ENCODE measurements around the gene OSBPL9. TPM values are rescaled to one million over a fixed set of nuclear protein-coding genes. Genes with fewer than 3 reads are reported as not detected.
A peak's percentile ranks its signal among the peaks of the same experiment; 100 is the strongest.

The OSBPL9 gene
- total and polyA plus RNA-seq, 10 of the 15 experiments (the other 5 are each of a cell fraction or from before 2014, with no cell fraction given) = 25.9 to 156 (median 108) TPM

DNA sequence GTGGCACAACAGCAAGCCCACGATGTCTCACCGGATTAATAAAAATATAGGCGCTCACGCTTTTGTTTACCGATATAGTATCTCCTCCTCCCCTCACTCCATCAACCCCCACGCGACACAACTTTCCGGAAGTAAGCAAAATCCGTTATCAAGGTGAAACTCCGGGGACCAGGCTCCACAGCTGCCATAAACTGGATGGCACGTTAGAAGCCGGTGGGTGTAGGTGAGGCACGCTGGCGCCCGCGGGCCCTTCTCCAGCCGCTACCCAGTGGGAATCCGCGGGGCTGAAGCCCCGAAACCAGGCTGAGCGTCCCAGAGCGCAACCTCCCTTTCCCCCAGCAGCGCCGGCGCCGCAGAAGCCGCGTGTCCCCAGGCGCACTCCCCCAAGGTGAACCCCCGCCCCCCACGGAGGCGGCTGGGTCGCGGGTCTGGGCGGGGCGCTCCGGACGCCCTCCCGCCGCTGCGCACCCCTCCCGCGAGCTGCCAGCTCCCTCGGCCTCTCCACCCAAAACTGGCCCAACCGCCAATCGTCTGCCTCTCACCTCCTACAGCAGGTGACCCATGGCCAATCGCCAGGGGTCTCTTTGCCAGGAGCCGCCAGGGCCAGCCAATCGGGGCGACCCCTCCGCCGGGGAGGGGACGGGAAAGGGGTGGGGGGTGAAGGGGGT lies 112.4 kb downstream of the OSBPL9 start:
- Histone ChIP-seq H3K9me3 (replicated peaks; ENCODE audit: control insufficient read depth, insufficient read depth, low read length) (no peaks in the 10 kb centered on the region), H3K27ac (ENCODE audit: control insufficient read depth, insufficient read depth) (peak overlapping the region; percentile 95), H3K27me3 (replicated peaks in 1 of 2; ENCODE audit: control insufficient read depth in 2 of 2, insufficient read depth in 2 of 2, low read length in 1 of 2) (no peaks in the 10 kb centered on the region), H3K4me3 (peak overlapping the region; percentile 88), H4K20me1 (ENCODE audit: control insufficient read depth, insufficient read depth) (no peaks in the 10 kb centered on the region), H3K4me1 (ENCODE audit: control insufficient read depth, insufficient read depth, low read length) (peaks cover 26% of the 10 kb centered on the region), H3K36me3 (ENCODE audit: control insufficient read depth in 2 of 2, insufficient read depth in 2 of 2, low read length in 1 of 2) (no peaks in the 10 kb centered on the region), H3K79me2 (ENCODE audit: control insufficient read depth, insufficient read depth, low read length) (peaks cover 61% of the 10 kb centered on the region), H2AFZ (ENCODE audit: control insufficient read depth, low read depth, low read length) (peak overlapping the region; percentile 85), H3K9ac (ENCODE audit: control insufficient read depth, insufficient read depth, low read length) (peak overlapping the region; percentile 78), H3K4me2 (ENCODE audit: control insufficient read depth, insufficient read depth) (peak overlapping the region; percentile 81)
- FAIRE-seq (peak; percentile 86), DNase-seq (ENCODE audit: low read depth, low spot score) (peak; percentile 87), ATAC-seq (peak; percentile 91)
- intact Hi-C loops (cut with micrococcal nuclease; ENCODE audit: unreplicated experiment) (loop anchor here (5.0 kb wide), 1 partner anchor 52 kb away; no protein-coding TSS in a partner anchor), in situ Hi-C loops (cut with MboI) (no loop called here)
- ChIA-PET POLR2A (interaction anchor here (0.6 to 10.0 kb wide), 13 partner anchors 8 to 327 kb away, joined by 3 to 99 read pairs (median 3); partner anchors contain the start of gene BTF3L4), CTCF (interaction anchor here (4.7 kb wide), 1 partner anchor 39 kb away, joined by 27 read pairs; no protein-coding TSS in a partner anchor), SMC1A (ENCODE audit: uncharacterized antibody, unreplicated experiment) (interaction anchor here (0.6 to 11.5 kb wide), 7 partner anchors 12 to 224 kb away, joined by 3 to 154 read pairs (median 4); no protein-coding TSS in a partner anchor), RAD21 (ENCODE audit: unreplicated experiment) (interaction anchor here (0.6 to 4.2 kb wide), 8 partner anchors 9 to 213 kb away, joined by 3 to 50 read pairs (median 3); no protein-coding TSS in a partner anchor)
- no TSS peak for BruUV-seq (replicated peaks)
- WGBS (ENCODE audit: insufficient coverage, insufficient replicate concordance, low lambda C conversion rate, missing lambda C conversion rate) = under 1% methylated on average over 45 of the region's 53 CpGs
- TF ChIP-seq MTA2 (IDR thresholded peaks at IDR 0.05; ENCODE audit: low read depth) (no peak; the same call in 1 of the 2 replicates), EGR1 (IDR thresholded peaks at IDR 0.05; ENCODE audit: borderline replicate concordance in 1 of 2, low read depth in 2 of 2, low read length in 2 of 2) (peak in 1 of 2 experiments; percentile 71; a peak in 1 of 3 replicates), RAD21 (IDR thresholded peaks at IDR 0.05; ENCODE audit: insufficient read depth, low read depth, low read length) (no peak), POLR2A (IDR thresholded peaks at IDR 0.05; ENCODE audit: low read depth, low read length) (peak; percentile 94), STAT3 (IDR thresholded peaks at IDR 0.05; ENCODE audit: low read depth, low read length) (no peak), NFIC (IDR thresholded peaks at IDR 0.05; ENCODE audit: low read depth, low read length) (no peak), ZNF24 (IDR thresholded peaks at IDR 0.05) (0 out of 2 replicates have a peak, but pooled peaks have one; percentile 4), SREBF1 (IDR thresholded peaks at IDR 0.05; ENCODE audit: low read length) (no peak), TCF7 (IDR thresholded peaks at IDR 0.05; ENCODE audit: borderline replicate concordance) (no peak), TARDBP (IDR thresholded peaks at IDR 0.05; ENCODE audit: borderline replicate concordance) (no peak), ZSCAN29 (IDR thresholded peaks at IDR 0.05) (peak; percentile 18; the same call in 1 of the 2 replicates), BMI1 (IDR thresholded peaks at IDR 0.05; ENCODE audit: borderline replicate concordance) (no peak), HDAC2 (IDR thresholded peaks at IDR 0.05) (no peak), EZH2 (IDR thresholded peaks at IDR 0.05; ENCODE audit: borderline replicate concordance, control insufficient read depth, low read depth, low read length) (no peak), YBX1 (IDR thresholded peaks at IDR 0.05) (no peak), SMAD5 (IDR thresholded peaks at IDR 0.05; ENCODE audit: low read depth) (peak; percentile 80; the same call in 1 of the 2 replicates)
- TF ChIP-seq, protein P1, sequence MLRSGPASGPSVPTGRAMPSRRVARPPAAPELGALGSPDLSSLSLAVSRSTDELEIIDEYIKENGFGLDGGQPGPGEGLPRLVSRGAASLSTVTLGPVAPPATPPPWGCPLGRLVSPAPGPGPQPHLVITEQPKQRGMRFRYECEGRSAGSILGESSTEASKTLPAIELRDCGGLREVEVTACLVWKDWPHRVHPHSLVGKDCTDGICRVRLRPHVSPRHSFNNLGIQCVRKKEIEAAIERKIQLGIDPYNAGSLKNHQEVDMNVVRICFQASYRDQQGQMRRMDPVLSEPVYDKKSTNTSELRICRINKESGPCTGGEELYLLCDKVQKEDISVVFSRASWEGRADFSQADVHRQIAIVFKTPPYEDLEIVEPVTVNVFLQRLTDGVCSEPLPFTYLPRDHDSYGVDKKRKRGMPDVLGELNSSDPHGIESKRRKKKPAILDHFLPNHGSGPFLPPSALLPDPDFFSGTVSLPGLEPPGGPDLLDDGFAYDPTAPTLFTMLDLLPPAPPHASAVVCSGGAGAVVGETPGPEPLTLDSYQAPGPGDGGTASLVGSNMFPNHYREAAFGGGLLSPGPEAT (IDR thresholded peaks at IDR 0.05; ENCODE audit: low read depth) = peak; percentile 16; the same call in 1 of the 2 replicates
- TF ChIP-seq, protein P2, sequence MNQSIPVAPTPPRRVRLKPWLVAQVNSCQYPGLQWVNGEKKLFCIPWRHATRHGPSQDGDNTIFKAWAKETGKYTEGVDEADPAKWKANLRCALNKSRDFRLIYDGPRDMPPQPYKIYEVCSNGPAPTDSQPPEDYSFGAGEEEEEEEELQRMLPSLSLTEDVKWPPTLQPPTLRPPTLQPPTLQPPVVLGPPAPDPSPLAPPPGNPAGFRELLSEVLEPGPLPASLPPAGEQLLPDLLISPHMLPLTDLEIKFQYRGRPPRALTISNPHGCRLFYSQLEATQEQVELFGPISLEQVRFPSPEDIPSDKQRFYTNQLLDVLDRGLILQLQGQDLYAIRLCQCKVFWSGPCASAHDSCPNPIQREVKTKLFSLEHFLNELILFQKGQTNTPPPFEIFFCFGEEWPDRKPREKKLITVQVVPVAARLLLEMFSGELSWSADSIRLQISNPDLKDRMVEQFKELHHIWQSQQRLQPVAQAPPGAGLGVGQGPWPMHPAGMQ (IDR thresholded peaks at IDR 0.05; ENCODE audit: borderline replicate concordance) = no peak
- TF ChIP-seq, protein P3, sequence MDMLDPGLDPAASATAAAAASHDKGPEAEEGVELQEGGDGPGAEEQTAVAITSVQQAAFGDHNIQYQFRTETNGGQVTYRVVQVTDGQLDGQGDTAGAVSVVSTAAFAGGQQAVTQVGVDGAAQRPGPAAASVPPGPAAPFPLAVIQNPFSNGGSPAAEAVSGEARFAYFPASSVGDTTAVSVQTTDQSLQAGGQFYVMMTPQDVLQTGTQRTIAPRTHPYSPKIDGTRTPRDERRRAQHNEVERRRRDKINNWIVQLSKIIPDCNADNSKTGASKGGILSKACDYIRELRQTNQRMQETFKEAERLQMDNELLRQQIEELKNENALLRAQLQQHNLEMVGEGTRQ (IDR thresholded peaks at IDR 0.05; ENCODE audit: borderline replicate concordance, low read depth, low read length) = peak; percentile 64
- TF ChIP-seq, protein P4, sequence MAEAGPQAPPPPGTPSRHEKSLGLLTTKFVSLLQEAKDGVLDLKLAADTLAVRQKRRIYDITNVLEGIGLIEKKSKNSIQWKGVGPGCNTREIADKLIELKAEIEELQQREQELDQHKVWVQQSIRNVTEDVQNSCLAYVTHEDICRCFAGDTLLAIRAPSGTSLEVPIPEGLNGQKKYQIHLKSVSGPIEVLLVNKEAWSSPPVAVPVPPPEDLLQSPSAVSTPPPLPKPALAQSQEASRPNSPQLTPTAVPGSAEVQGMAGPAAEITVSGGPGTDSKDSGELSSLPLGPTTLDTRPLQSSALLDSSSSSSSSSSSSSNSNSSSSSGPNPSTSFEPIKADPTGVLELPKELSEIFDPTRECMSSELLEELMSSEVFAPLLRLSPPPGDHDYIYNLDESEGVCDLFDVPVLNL (IDR thresholded peaks at IDR 0.05; ENCODE audit: low read depth, low read length) = no peak; the same call in 1 of the 2 replicates
